ENCODE data around the gene FGF13.

The FGF13 gene

DNA sequence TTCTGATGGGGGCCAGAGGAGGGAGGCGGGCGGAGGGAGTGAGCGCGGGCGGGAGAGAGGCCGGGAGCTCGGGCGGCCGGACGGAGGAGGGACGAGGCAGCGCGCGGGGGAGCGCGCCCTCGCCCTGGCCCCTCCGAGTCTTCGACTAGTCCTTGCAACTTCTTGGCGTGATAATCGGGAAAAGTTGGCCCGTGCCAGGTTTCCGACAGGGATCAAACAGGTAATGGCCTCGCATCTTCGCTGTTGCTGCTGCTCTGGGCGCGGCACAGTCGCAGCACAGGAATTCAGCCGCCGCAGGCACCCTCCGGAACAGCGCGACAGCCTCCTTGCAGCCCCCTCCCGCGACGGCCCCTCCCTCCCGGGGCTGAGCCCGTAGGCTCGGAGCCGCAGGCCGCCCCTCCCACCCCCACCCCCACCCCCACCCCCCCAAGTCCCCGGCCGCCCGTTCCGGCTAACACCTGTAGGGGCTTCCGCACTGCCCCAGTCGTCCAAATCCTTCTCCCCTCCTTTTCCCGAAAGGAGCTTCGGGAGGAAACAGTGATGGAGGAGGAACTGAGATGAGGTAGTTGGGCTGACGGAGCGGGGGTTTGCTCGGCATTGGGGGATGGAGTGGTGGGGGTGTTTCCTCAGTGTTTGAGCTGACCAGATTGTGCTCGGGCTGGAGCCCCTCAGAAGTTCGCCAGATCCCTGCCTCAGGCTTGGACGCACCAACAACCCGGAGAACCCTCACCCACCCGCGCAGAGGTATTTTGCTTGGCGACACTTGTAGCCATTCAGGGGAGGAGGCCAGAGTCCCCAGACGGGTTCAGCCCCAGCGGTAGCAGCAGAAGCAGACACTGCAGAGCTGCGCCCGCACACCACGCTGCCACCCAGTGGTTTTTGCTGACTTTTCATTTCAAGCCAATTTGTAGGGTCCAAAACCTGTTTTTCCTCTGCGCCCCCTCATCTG, at the start of gene FGF13:
Gene FGF13, minus strand, starts transcription at position 319 of the 949 bp plus-strand sequence. CDS start 714 bp downstream, outside the sequence.
- no peak for DNase-seq

DNA sequence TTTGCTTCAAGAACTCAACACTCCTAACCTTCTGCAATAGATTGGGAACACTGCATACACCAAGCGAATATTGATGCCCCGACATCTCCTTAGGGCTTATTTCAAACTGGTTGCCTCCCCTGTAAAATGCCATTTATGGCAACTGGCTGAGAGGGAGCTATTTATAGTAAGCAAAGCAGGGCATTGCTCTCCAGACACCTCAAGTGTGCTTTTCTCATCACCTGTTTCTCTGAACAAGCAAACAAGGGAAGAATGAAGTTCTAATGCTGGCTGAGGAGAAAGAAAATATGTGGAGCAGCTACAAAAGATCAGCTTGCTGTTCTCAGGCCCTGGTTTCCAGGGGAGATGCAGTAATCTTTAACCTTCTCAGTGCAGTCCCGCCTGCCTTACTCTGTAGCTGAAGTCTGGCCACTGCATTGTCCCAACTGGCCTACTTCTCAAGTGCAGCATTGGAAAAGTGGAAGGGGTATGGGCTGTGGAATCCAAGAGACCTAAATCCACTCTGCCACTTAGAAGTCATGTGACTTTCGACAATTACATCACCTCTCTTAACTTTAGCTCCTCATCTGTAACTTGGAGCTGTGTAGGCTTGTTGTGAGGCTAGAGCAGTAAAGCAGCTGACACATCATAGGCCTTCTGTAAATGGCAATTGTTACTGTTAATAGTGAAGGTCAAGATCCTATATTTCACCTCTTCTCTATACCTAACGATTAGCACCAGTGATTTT, 47.9 kb upstream of the FGF13 start:
- no peak for DNase-seq

DNA sequence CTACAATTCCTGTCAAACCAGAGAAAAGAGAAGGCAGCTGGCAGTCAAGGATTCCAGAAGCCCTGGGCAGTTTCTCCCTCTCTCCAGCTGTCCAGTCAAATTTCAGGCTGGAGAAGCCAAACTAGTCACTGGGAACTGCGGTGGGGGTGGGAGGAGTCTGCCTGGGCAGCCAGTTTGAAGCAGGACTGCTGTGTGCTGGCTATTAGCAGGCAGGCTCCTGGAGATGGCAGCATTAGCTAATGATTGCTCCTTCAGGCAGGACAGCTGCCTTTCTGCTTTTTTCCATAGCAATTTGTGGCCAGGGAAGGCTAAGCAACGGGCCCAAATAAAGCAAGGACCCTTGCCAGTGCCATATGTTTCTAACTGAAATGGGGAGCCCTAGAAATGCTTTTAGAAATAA, 44.7 kb upstream of the FGF13 start:
- peak; percentile 24 for DNase-seq

DNA sequence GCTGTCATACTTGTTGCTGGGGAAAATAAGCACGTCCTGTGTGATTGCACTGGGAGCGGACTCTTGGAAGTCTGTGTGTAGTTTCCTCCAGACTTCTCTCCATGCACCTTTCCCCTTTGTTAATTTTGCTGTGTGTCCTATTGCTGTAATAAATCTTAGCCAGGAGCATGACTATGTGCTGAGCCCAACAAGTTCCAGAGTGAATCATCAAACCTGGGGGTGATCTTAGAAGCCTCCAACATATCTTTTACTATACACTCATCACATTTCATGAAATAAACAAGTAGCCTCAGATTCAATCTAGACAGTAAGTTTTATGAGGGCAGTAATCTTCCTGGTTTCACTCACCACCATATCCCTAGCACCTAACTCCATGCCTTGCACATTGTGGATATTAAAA, 43.3 kb upstream of the FGF13 start:
- DNase-seq, result no peak

DNA sequence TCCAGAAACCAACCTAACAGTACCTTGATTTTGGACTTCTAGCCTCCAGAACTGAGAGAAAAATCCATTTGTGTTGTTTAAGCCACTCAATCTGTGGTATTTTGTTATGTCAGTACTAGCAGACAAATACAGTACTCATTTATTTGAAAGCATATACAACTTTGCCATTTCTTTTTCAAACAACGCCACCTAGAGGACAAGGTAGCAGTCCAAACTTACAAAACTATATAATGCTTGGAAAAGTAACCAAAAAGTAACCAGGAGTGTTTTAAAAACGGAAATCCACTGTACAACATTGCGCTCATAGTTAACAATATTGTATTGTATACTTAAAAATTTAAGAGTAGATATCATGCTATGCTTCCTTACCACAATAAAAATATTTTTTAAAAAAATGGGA, 37.0 kb upstream of the FGF13 start:
- DNase-seq, result no peak

DNA sequence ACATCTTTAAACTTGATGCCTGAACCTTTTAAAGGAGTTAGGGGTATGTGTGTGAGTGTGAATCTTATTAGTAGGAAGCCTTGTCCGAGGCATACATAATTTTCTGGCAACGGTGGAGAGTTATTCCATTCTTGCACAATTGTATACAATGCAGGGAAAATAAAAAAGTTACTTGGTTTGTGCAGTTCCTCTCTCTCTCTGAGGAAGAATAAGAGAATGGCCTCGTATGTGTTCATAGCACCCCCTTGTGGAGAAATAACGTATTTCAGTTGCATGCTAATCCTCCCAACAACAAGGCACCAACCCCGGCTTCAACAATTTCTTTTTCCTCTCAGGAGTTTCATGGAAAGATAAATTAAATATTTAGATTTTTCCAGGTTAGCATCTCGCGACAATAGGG, 33.7 kb upstream of the FGF13 start:
- DNase-seq, result peak; percentile 14

DNA sequence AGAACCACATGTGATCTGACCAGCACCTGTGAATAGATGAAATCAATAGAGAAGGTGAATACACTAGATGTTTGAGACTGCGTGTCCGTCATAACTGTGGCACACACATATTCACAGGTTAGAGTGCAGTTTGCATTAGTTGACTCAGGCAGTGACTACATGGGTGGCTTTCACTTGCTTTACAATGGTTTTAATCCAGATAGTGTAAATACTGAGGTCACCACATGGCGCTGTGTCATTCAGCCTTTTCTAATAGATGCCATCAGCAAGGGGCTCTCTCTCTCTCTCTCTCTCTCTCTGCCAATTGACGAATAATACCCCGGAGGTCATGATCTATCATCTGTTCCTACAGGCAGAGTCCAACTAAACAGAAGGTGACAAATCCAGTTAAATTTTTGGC, 30.7 kb upstream of the FGF13 start:
- DNase-seq, result no peak

DNA sequence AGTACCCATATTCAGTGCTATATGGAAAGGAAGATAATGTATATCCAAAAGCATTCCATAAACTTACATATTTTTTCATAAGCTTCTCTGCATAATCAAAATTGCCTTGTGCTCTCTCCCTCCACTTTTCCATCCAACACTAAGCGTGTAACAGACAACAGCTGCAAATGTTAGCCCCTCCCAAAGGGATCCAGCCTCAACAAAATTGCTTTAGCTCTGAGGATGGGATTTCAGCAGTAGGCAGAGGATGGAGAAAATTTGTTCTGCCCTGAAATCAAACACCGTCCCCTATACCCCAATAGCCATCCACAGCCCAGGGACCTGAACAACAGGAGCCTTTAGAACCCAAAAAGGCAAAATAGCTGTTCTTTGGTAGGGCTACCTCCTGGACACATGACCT, 28.8 kb upstream of the FGF13 start:
- DNase-seq, result no peak

DNA sequence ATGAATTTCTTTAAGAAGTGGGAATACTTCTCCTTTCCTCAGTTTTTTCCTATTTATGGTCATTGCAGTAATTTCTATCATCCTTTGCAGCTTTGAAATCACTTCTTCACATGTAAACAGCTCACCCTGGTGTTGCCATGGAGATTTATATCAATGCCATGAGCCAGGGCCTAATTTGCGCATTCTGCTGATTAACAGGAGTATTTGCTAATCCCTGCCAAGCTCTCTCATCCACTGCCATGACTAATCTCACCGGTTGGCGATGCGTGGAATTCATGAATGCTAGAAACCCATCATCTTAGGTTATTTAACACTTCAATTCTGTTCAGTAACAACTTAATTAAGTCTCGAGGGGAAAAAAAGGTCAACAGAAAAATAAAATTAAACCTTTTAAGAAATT, 11.8 kb upstream of the FGF13 start:
- no peak for DNase-seq

DNA sequence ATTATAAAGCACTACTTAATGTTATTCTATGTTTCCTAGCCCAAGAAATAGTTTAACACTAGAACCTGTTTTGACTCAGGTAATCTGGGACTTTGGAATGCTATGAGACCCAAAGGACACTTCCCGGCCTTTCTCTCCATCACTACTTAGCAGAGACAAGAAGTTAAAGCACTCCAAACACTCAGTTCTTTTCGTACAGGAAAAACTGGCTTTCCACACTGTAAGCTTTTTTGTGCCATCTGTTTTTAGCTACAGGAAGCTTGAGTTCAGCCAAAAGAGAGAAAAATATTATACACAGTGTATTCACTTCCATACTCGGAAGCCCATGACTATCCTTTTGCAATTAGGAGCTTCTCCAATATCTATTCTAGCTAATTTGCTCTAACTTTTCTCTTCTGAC, 7.9 kb upstream of the FGF13 start:
- DNase-seq, result no peak

DNA sequence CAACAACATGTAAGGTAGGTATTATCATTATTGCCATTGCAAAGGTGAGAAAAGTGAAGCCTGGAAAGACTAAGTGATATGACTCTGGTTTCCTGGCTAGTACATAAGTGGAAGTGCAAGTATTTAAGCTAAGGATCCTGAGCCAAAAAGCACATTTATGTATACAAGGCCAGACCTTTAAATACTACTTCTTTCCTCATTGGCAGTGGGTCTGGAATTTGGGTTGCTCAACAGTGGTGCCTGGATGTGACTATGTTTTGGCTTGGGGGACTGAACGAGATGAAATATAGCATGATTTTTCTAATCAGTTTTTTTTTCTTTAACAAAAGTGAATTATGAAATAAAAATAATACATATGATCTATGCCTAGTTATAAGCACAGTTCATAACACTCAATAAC, 7.4 kb upstream of the FGF13 start:
- no peak for DNase-seq

DNA sequence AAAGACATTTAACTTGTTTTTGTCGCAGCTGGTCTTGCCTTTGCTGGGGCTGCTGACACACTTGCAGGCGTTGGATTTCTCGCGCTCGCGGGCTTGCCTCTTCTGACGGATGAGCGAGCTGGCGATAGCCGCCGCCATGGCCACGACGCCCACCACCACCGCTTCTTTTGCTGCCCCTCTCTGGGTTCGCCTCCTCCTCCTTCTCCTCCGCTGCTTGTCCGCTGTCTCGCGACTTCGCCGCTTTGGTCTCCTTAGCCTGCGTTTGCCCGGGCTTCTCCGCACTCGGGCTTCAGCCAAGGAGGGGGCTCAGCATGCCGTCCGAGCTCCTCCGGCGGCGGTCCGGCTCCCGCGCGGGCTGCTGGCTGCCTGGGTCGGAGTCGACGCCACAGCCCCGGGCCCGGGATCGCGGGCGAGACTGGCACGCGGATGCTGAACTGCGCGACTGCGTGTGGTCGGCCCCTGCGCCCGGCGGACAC, 613 bp downstream of the FGF13 start:
- DNase-seq, result no peak

DNA sequence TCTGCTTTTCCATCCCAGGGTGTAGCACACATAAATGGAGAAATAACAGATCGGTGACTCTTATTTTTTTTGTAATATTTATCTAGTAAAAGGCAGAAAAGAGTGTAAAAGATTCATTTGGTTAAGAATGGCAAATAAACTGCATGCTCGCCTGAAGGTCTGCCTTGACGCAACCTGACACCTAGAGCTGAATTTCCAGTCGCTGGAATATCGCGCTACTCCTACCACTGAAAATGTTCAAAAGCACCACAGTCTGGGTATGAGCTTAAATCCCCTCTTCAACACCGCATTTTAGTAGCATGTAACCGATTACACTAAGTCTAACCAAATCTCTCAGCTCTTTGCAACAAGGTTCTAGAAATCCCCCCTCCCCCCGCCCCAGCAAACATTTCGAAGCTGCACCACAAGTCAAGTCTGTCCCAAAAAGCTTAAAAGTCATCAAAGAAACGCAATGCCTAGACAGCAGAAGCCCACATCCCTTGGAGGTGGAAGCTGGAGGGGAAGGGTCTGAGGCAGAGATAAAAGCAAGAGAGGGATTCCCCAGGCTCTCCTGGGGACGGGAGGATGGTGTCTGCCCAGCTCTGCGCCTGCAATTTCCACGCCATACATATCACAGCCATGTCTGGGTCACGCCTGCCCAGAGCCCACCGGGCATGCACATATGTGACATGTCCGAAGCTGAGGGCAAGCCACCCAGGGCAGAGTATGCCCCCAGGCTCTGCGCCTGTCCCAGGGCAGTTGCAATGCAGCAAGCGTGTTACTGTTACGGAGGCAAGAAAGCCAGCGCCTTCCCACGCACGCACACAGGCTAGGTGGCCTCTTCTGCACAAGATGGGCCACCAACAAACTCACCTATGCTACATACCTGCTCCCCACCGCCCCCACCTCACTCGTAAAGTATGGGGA, 1.4 kb downstream of the FGF13 start:
- DNase-seq, result no peak

DNA sequence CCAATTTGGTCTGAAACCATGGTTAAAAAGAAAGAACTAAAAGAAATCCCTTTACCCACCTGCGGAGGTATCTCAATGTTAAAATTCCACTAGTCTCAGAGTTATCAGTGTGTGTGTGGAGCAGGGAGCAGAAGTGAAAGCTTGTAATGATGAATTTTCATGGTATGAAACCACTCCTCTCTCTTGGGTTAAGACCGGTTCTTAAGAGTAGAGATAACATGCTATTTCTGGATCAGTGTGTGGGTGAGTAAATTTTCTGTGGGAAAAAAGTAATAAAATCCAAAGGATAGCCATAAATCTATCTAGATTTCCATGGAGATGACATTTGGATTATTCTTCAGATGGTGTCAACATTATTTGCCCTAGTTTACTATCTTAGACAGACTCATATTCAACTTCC, 3.2 kb downstream of the FGF13 start:
- DNase-seq, result no peak

DNA sequence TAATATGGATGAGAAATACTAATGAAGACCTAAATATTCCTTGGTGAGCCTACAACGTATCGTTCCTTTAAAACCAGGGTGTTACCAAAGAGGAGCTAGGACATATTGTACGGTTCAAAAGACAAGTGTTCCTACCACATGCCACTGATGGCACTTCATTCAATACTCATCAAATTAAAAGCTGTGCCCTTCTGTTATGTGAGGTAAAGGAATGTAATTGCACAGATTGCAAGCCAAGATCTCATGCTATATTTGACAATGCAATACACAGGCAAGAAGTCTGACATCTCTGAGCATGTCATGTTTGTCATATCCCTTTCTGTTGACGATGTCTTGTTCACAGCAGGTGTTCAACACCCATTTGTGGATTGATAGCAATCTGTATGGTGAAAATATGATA, 6.9 kb downstream of the FGF13 start:
- no peak for DNase-seq

DNA sequence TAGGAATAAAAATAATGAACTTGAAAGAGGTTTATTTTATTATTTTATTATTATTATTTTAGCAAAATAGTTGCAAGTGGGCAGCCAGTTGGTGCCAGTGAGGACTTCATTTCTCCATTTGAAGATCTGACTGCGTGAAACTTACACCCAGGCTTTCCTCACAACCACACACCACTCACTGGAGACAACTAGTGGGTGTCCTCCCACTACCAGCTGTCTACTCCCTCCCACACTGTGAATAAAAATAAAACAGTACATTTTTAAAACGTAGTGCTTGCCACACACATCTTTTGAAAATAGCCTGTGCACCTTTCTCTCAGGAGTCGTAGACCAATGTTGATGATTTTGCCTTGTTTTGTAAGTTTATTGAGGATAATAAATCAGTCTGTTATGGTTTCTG, 7.4 kb downstream of the FGF13 start:
- DNase-seq, result no peak

DNA sequence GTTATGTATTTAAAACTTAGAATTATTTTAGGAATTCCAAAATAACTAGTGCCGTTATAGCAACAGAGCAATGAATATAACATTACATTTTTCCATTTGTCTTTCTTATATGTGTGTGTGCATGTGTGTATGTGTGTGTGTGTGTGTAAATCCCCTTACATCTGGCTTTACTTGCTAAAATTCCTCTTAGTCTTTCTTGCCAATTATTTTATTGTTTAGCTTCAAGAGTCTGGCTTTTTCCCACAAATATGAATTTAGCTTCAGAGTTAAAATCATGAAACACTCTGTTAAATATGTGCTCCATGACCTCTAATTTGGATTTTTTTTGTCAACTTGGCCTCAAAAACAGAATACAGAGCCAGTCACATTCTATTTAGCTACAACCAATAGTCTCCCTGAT, 18.9 kb downstream of the FGF13 start:
- peak; percentile 20 for DNase-seq

DNA sequence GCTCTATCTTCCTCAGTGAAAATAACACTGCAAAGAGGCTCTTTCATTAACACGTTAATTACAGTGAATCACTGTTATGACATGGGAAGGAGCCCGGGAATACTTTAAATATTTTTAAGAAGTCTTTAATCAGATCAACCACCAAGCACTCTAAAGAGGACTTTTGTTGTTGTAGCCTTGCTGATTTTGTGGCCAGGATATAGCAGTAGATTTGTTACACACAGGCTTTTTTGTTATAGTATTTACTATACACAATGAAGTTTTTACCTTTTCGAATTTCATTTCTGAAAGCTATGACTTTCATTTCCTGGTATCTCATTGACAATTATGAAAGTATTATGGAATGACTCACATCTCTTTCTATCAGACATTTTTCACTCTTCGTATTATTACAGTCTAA, 20.3 kb downstream of the FGF13 start:
- DNase-seq, result no peak

DNA sequence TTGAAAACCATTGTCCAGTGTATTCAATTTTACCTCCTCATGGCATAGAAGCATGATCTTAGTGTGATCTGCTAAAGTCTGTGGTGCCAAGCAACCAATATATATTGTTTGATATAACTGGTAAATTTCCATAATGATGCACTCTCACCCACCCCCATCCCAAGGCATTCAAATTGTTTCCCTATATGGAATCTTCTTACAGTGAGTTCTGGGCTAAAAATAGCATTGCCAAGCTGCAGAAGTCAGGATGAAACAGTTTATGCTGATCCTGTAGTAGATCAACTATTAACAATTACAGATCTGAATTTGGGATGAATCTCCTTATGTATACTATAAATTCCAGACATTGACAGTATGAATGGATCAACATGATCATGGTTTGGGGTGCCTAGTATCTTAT, 20.9 kb downstream of the FGF13 start:
- peak; percentile 3 for DNase-seq

DNA sequence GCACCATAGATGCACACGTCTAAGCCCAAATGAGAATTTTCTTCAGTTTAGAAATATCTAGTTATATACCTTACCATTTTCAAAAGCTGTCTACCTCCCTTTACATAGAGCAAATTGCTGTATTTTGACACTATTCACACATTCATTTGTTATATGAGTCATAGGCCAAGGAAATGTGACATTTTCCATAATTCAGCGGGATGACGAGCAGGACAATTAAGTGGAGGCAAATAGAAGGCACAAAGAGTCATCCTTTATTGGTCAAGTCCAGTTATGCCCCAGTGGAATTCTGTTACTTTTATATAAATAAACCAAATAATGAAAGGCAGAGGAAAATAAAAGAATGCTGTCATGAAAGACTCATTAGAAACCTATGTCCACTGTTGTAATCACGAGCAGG, 27.9 kb downstream of the FGF13 start:
- DNase-seq, result no peak

DNA sequence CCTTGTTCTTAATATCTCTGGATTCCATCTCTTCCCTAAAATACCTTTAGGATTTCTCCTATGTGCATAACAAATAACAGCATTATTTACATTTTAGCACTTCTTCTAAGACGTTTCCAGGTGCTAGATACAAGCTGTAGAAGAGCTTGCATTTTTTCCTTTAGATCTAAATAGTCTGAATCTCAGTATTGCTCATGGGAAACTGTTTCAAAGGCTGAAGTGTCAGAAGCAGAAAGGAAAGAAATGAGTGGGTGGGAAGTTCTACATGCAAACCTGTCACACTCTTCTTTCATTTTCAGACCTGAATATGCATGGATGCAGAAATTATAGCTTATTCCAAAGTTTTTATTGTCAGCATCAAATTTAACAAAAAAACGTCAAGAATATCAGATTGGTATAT, 41.8 kb downstream of the FGF13 start:
- DNase-seq, result no peak

DNA sequence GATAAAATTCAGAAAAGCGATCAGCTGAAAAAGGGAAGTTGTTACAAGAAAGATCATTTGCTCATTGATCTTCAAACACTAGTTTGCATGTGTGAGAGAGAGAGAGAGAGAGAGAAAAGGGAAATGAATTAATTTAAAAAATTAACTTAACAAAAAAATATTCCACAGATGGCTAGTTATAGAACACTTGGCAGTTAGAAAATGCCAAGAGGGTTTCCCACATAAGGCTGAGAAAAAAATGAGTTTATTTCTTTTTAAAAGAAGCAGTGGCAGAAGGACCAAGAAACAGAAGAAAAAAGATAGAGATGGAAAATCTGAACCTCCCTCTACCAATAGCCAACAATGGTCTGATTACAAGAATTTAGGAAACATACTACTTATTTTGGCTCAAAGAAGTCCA, 47.1 kb downstream of the FGF13 start:
- no peak for DNase-seq

DNA sequence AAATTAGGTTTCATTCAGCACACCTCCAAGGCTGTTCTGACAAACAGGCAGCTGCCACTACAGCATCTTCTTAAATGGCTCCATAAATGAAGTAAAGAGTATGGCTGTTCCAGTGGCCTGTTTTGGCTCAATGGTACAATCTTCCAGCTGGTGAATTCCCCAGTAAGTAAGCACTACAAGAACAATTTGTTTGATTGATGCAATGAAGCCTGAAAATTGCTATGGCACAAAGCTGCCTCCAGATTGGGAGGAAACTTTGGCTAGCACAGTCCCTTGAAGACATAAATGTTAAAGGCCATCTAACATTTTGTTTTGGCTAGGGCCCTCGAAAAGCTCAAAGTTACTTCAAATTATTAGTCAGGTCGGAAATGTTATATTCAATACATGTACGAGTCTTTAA, 47.5 kb downstream of the FGF13 start:
- no peak for DNase-seq
